ENCODE data around the gene PTH1R. TPM values are rescaled to one million over a fixed set of nuclear protein-coding genes. Genes with fewer than 3 reads are reported as not detected.

PTH1R gene
- total RNA-seq, 1 experiment from 2014 or later, result 0.32 TPM

DNA sequence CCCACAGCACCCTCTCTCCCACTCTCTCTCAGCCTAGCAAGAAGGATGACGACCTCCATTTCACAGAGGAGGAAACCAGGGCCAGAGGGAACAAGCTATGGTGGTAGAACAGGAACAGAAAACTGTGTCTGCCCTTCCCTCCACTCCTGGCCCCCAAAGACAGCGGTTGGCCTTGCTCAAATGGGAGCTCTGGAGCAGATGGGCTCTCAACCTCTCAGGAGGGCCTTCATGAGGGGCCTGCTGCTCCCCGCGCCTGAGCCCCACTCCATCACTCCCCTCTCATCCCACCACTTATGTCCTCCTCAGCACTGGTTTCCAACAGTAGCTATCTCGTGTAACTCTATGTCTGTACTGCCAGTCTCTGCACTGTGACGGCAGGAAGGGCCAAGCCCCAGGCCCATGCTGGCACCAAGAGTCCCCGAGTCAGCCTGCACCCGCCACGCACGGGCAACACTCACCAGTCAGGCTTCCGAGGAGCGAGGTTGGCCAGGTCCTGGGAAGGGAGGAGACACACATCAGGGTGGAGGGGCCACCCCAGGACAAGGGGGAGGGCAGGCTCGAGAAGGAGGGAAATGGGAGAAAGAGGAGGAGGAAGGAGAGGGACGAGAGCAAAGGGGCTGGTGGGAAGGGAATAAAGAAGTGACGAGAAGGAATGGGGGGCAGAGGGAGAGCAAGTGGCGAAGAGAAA is 45.5 kb downstream of the PTH1R start:
- Histone ChIP-seq H3K4me1 (ENCODE audit: control insufficient read depth in 1 of 2, insufficient read depth in 2 of 2, low read length in 2 of 2) (no peaks in the 10 kb centered on the region), H3K4me3 (replicated peaks in 1 of 2; ENCODE audit: low read depth in 1 of 2, low read length in 2 of 2) (no peak overlapping the region), H4K20me1 (ENCODE audit: insufficient read depth) (no peaks in the 10 kb centered on the region), H3K27ac (ENCODE audit: low read depth, low read length) (no peak overlapping the region), H3K4me2 (ENCODE audit: low read length) (no peak overlapping the region), H3K9ac (ENCODE audit: low read length) (no peak overlapping the region), H3K36me3 (ENCODE audit: control insufficient read depth in 1 of 2, insufficient read depth in 2 of 2, low read length in 2 of 2) (peaks cover 32 to 58% of the 10 kb centered on the region in 2 experiments), H2AFZ (ENCODE audit: low read depth, low read length, poor library complexity, severe bottlenecking) (no peak overlapping the region), H3K79me2 (ENCODE audit: insufficient read depth, low read length) (peaks cover 30% of the 10 kb centered on the region; the same call in 1 of the 2 replicates), H3K27me3 (ENCODE audit: insufficient read depth, low read length) (no peaks in the 10 kb centered on the region), H3K9me3 (ENCODE audit: control insufficient read depth in 1 of 2, insufficient read depth in 1 of 2, low read depth in 1 of 2, low read length in 2 of 2) (no peaks in the 10 kb centered on the region), H3K9me2 (ENCODE audit: insufficient read depth) (no peaks in the 10 kb centered on the region)
- DNase-seq (ENCODE audit: low read depth, low spot score) (no peak), ATAC-seq (0 out of 2 replicates have a peak, but pooled peaks have one; percentile 8)
- intact Hi-C loops (cut with micrococcal nuclease), result loop anchor here (1.0 to 5.0 kb wide), 2 partner anchors 75 to 399 kb away; no protein-coding TSS in a partner anchor
- no peak for TF ChIP-seq SIN3A (IDR thresholded peaks at IDR 0.05; ENCODE audit: low read depth)
- no peak for TF ChIP-seq RAD21 (IDR thresholded peaks at IDR 0.05; ENCODE audit: low read depth)
- no peak for TF ChIP-seq EZH2 (IDR thresholded peaks at IDR 0.05)
- TF ChIP-seq, protein P1, sequence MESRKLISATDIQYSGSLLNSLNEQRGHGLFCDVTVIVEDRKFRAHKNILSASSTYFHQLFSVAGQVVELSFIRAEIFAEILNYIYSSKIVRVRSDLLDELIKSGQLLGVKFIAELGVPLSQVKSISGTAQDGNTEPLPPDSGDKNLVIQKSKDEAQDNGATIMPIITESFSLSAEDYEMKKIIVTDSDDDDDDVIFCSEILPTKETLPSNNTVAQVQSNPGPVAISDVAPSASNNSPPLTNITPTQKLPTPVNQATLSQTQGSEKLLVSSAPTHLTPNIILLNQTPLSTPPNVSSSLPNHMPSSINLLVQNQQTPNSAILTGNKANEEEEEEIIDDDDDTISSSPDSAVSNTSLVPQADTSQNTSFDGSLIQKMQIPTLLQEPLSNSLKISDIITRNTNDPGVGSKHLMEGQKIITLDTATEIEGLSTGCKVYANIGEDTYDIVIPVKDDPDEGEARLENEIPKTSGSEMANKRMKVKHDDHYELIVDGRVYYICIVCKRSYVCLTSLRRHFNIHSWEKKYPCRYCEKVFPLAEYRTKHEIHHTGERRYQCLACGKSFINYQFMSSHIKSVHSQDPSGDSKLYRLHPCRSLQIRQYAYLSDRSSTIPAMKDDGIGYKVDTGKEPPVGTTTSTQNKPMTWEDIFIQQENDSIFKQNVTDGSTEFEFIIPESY (IDR thresholded peaks at IDR 0.05; ENCODE audit: extremely low read depth, insufficient replicate concordance, low read length), result no peak
- no peak for TF ChIP-seq CEBPB (IDR thresholded peaks at IDR 0.05; ENCODE audit: low read depth)
- TF ChIP-seq, protein P2, sequence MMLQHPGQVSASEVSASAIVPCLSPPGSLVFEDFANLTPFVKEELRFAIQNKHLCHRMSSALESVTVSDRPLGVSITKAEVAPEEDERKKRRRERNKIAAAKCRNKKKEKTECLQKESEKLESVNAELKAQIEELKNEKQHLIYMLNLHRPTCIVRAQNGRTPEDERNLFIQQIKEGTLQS (IDR thresholded peaks at IDR 0.05), result no peak
- TF ChIP-seq, protein P3, sequence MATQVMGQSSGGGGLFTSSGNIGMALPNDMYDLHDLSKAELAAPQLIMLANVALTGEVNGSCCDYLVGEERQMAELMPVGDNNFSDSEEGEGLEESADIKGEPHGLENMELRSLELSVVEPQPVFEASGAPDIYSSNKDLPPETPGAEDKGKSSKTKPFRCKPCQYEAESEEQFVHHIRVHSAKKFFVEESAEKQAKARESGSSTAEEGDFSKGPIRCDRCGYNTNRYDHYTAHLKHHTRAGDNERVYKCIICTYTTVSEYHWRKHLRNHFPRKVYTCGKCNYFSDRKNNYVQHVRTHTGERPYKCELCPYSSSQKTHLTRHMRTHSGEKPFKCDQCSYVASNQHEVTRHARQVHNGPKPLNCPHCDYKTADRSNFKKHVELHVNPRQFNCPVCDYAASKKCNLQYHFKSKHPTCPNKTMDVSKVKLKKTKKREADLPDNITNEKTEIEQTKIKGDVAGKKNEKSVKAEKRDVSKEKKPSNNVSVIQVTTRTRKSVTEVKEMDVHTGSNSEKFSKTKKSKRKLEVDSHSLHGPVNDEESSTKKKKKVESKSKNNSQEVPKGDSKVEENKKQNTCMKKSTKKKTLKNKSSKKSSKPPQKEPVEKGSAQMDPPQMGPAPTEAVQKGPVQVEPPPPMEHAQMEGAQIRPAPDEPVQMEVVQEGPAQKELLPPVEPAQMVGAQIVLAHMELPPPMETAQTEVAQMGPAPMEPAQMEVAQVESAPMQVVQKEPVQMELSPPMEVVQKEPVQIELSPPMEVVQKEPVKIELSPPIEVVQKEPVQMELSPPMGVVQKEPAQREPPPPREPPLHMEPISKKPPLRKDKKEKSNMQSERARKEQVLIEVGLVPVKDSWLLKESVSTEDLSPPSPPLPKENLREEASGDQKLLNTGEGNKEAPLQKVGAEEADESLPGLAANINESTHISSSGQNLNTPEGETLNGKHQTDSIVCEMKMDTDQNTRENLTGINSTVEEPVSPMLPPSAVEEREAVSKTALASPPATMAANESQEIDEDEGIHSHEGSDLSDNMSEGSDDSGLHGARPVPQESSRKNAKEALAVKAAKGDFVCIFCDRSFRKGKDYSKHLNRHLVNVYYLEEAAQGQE (IDR thresholded peaks at IDR 0.05; ENCODE audit: low read depth), result no peak
- no peak for TF ChIP-seq ELF1 (IDR thresholded peaks at IDR 0.05; ENCODE audit: borderline replicate concordance, low read depth)
- no peak for TF ChIP-seq SP1 (IDR thresholded peaks at IDR 0.05; ENCODE audit: low read depth)
- ChIA-PET POLR2A (no interaction called here), CTCF (interaction anchor here (1.2 to 2.7 kb wide), 5 partner anchors 8 to 401 kb away, joined by 3 to 16 read pairs (median 4); partner anchors contain the start of gene NBEAL2), RAD21 (ENCODE audit: low non-redundant PET in 1 of 2, low total read pairs in 2 of 2, uncharacterized antibody in 2 of 2, unreplicated experiment in 2 of 2) (interaction anchor here in 1 of 2 experiments (0.9 kb wide), 1 partner anchor 24 kb away, joined by 3 read pairs; no protein-coding TSS in a partner anchor)
- BruUV-seq (replicated peaks), result no TSS peak

Measured in HCT116 (cell line).